DND-41 (cell line): ENCODE data around the gene PLEKHM3.

Source experiments
- ATAC-seq: fragments of 200-7000 bp; cut with Tn5 transposase; 3 replicates; pipeline ENCODE4 v1.9.1; 2021; ENCODE audit warnings: low read depth; ENCODE audit not compliant: insufficient read depth
- DNase-seq: peaks from one replicate; pipeline ENCODE4 v3.0.0-alpha.2; 2020
- H2AFZ ChIP-seq: 2 replicates; pipeline ENCODE4 v1.6.0; 2012; ENCODE audit warnings: low read depth, low read length
- H3K27ac ChIP-seq: 2 replicates; pipeline ENCODE4 v1.5.1; 2012; ENCODE audit warnings: low read length, inconsistent platforms
- H3K27me3 ChIP-seq: fragments of 200-600 bp; sonication (generic); 2 replicates; pipeline ENCODE4 v1.6.0; 2012; ENCODE audit warnings: low read length, mild to moderate bottlenecking, inconsistent platforms; ENCODE audit not compliant: insufficient read depth, poor library complexity
- H3K36me3 ChIP-seq: 2 replicates; pipeline ENCODE4 v1.5.1; 2012; ENCODE audit warnings: low read length, inconsistent platforms; ENCODE audit not compliant: insufficient read depth
- H3K4me1 ChIP-seq: 2 replicates; pipeline ENCODE4 v1.5.1; 2012; ENCODE audit warnings: mild to moderate bottlenecking, low read length; ENCODE audit not compliant: insufficient read depth
- H3K4me2 ChIP-seq: 2 replicates; pipeline ENCODE4 v1.6.0; 2012; ENCODE audit warnings: mild to moderate bottlenecking, moderate library complexity, low read length, inconsistent platforms; ENCODE audit not compliant: insufficient read depth
- H3K4me3 ChIP-seq, 2 experiments: fragments of 200-600 bp in 1 of 2; shearing (Covaris generic) in 1 of 2; 2 replicates each; pipeline ENCODE4 v1.5.1; 2012 to 2016; ENCODE audit warnings: inconsistent platforms in 2 of 2, low read length in 2 of 2, mild to moderate bottlenecking in 2 of 2, low read depth in 1 of 2, moderate library complexity in 1 of 2
- H3K79me2 ChIP-seq: 2 replicates; pipeline ENCODE4 v1.6.0; 2012; ENCODE audit warnings: low read length, inconsistent platforms; ENCODE audit not compliant: insufficient read depth
- H3K9ac ChIP-seq: 2 replicates; pipeline ENCODE4 v1.6.0; 2012; ENCODE audit warnings: low read depth, mild to moderate bottlenecking, inconsistent platforms, low read length, moderate library complexity
- H3K9me3 ChIP-seq: 2 replicates; pipeline ENCODE4 v1.5.1; 2012; ENCODE audit warnings: low read length, moderate library complexity, mild to moderate bottlenecking, inconsistent platforms; ENCODE audit not compliant: insufficient read depth, severe bottlenecking
- H4K20me1 ChIP-seq: 2 replicates; pipeline ENCODE4 v1.6.0; 2012; ENCODE audit warnings: low read length; ENCODE audit not compliant: insufficient read depth
- CTCF ChIP-seq: IDR thresholded peaks from 2 replicates; pipeline ENCODE4 v1.5.1; 2012; ENCODE audit warnings: borderline replicate concordance, low read length, moderate library complexity, mild to moderate bottlenecking; ENCODE audit not compliant: poor library complexity, severe bottlenecking; ENCODE audit errors: extremely low read depth
- EZH2 ChIP-seq: IDR thresholded peaks from 3 replicates; pipeline ENCODE4 v1.6.1; 2012; ENCODE audit warnings: borderline replicate concordance, low read depth, mild to moderate bottlenecking, moderate library complexity, low read length, inconsistent platforms; ENCODE audit not compliant: severe bottlenecking

Gene PLEKHM3

GRCh38 chr2:207935121-207935990, 90.0 kb downstream of the PLEKHM3 start:
- H3K9me3 ChIP-seq = no peaks in the 10 kb centered on the region
- no peaks in the 10 kb centered on the region for H3K4me1 ChIP-seq
- H2AFZ ChIP-seq = no peak overlapping the region
- no peak overlapping the region for H3K9ac ChIP-seq
- no peak overlapping the region for H3K4me3 ChIP-seq
- ATAC-seq = no peak
- no peaks in the 10 kb centered on the region; the same call in 1 of the 2 replicates for H3K36me3 ChIP-seq
- H3K4me2 ChIP-seq = no peak overlapping the region
- no peak for DNase-seq
- H3K79me2 ChIP-seq = no peaks in the 10 kb centered on the region
- no peak overlapping the region for H3K27ac ChIP-seq
- TF ChIP-seq CTCF (no peak), EZH2 (no peak)
- H4K20me1 ChIP-seq = no peaks in the 10 kb centered on the region
- H3K27me3 ChIP-seq = no peaks in the 10 kb centered on the region

- no peak for DNase-seq
- H4K20me1 ChIP-seq = no peaks in the 10 kb centered on the region
- H3K9me3 ChIP-seq = no peaks in the 10 kb centered on the region
- H3K4me3 ChIP-seq = no peak overlapping the region
- H3K9ac ChIP-seq = no peak overlapping the region
- no peaks in the 10 kb centered on the region for H3K27me3 ChIP-seq
- H2AFZ ChIP-seq = no peak overlapping the region
- no peaks in the 10 kb centered on the region for H3K79me2 ChIP-seq
- H3K27ac ChIP-seq = no peak overlapping the region
- TF ChIP-seq CTCF (no peak), EZH2 (no peak)
- H3K4me1 ChIP-seq = no peaks in the 10 kb centered on the region
- H3K36me3 ChIP-seq = no peaks in the 10 kb centered on the region; the same call in 1 of the 2 replicates
- no peak overlapping the region for H3K4me2 ChIP-seq
- ATAC-seq = no peak
These were observed 90.6 kb downstream of the PLEKHM3 start for GRCh38 chr2:207934720-207935119.

GRCh38 chr2:207933396-207934065, 91.8 kb downstream of the PLEKHM3 start:
- no peaks in the 10 kb centered on the region for H3K9me3 ChIP-seq
- no peak overlapping the region for H3K27ac ChIP-seq
- no peak overlapping the region for H3K4me3 ChIP-seq
- no peaks in the 10 kb centered on the region for H3K4me1 ChIP-seq
- DNase-seq (no peak), ATAC-seq (no peak)
- no peaks in the 10 kb centered on the region for H4K20me1 ChIP-seq
- no peak overlapping the region for H3K9ac ChIP-seq
- H3K36me3 ChIP-seq = peaks cover 4% of the 10 kb centered on the region; the same call in 1 of the 2 replicates
- H3K79me2 ChIP-seq = no peaks in the 10 kb centered on the region
- no peak overlapping the region for H3K4me2 ChIP-seq
- no peak overlapping the region for H2AFZ ChIP-seq
- TF ChIP-seq EZH2 = no peak
- TF ChIP-seq CTCF = no peak
- H3K27me3 ChIP-seq = no peaks in the 10 kb centered on the region
